Tibial nerve (tissue), 3 donors: Measurements from ENCODE around the gene BAHCC1.

ENCODE experiments used
- CTCF ChIP-seq, 5 experiments: fragments of 200-600 bp in 3 of 5; fragments of 450-650 bp in 2 of 5; sonication (generic) in 3 of 5; IDR thresholded peaks; one replicate each; pipeline ENCODE4 v1.5.1; 2016 to 2019; ENCODE audit warnings: antibody characterized with exemption in 5 of 5, mild to moderate bottlenecking in 3 of 5, moderate library complexity in 2 of 5
- POLR2A ChIP-seq, 2 donors: fragments of 450-650 bp; IDR thresholded peaks; one replicate each; pipeline ENCODE4 v1.6.1; 2017; ENCODE audit warnings: antibody characterized with exemption in 2 of 2, mild to moderate bottlenecking in 2 of 2, moderate library complexity in 2 of 2

DNA sequence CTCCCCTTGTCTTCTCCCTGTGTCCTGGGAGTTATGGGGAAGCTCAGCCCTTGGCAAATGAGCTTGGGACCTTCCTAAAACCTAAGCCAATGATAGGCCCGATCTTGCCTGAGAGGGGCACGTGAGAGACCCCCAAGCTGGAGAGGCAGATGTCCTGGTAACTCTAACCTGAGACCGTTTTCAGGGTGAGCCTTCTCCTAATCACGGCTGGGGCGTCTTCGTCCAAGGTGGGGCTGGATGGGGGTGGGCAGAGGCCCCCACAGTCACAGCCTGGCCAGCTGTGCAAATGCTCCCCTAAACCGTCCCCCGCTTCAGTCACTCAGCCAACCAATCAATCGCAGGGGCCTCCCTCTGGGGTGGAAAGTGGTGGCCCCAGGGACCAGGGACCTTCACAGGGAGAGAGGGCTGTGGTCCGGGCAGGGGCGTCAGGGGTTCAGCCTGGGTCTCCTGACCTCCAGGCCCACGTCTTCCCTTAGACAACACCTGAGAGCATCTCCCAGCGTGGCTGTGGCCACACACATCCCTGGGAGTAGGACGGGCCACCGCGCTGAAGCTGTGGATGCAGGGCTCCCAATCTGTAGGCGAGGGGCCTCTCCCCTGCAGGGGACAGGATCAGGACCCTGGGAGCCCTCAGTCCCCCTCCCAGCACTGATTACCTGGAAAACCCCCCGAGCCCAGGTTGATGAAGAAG lies 86.7 kb downstream of the BAHCC1 start:
- TF ChIP-seq CTCF (IDR thresholded peaks at IDR 0.05) (no peak), POLR2A (IDR thresholded peaks at IDR 0.05) (no peak)
